SK-N-MC (cell line): ENCODE measurements around the gene TCF15.

Experiments
- DNase-seq: peaks from one replicate; pipeline ENCODE4 v3.0.0-alpha.2; 2011; ENCODE audit warnings: low read depth, low spot score
- H3K27ac ChIP-seq: fragments of 200-600 bp; sonication (generic); 2 replicates; pipeline ENCODE4 v1.5.1; 2016; ENCODE audit warnings: mixed run types
- H3K36me3 ChIP-seq: fragments of 200-600 bp; sonication (generic); 2 replicates; pipeline ENCODE4 v1.6.1; 2017; ENCODE audit warnings: antibody characterized with exemption, low read length, mixed read lengths; ENCODE audit not compliant: insufficient read depth
- H3K4me3 ChIP-seq: fragments of 200-600 bp; sonication (generic); 2 replicates; pipeline ENCODE4 v1.5.1; 2016
- H3K9ac ChIP-seq: fragments of 200-600 bp; sonication (generic); 2 replicates; pipeline ENCODE4 v1.8.0; 2017; ENCODE audit warnings: mixed run types, mixed read lengths; ENCODE audit not compliant: insufficient read length
- H3K9me3 ChIP-seq: fragments of 200-600 bp; sonication (generic); 2 replicates; pipeline ENCODE4 v1.6.1; 2017; ENCODE audit warnings: low read depth, mild to moderate bottlenecking, antibody characterized with exemption, low read length, moderate library complexity, mixed read lengths
- EZH2 ChIP-seq: fragments of 200-600 bp; sonication (generic); IDR thresholded peaks from one replicate; pipeline ENCODE4 v1.6.1; 2017; ENCODE audit warnings: antibody characterized with exemption
- FOXP2 ChIP-seq: optimal IDR thresholded peaks from 2 replicates; pipeline ENCODE3; 2011; ENCODE audit warnings: mild to moderate bottlenecking, moderate library complexity; ENCODE audit not compliant: insufficient read depth; ENCODE audit errors: extremely low read length, control extremely low read depth
- POLR2AphosphoS5 ChIP-seq: IDR thresholded peaks from 2 replicates; pipeline ENCODE4 v1.6.1; 2012; ENCODE audit warnings: mild to moderate bottlenecking, low read depth, low read length, borderline replicate concordance

Gene TCF15

GRCh38 chr20:558117-558516 lies 52.0 kb downstream of the TCF15 start:
- no peak overlapping the region for H3K27ac ChIP-seq
- no peak overlapping the region for H3K4me3 ChIP-seq
- H3K36me3 ChIP-seq, result no peaks in the 10 kb centered on the region
- TF ChIP-seq FOXP2 (no peak), EZH2 (no peak), POLR2AphosphoS5 (no peak)
- DNase-seq, result no peak
- H3K9me3 ChIP-seq, result no peaks in the 10 kb centered on the region
- no peak overlapping the region for H3K9ac ChIP-seq

DNA sequence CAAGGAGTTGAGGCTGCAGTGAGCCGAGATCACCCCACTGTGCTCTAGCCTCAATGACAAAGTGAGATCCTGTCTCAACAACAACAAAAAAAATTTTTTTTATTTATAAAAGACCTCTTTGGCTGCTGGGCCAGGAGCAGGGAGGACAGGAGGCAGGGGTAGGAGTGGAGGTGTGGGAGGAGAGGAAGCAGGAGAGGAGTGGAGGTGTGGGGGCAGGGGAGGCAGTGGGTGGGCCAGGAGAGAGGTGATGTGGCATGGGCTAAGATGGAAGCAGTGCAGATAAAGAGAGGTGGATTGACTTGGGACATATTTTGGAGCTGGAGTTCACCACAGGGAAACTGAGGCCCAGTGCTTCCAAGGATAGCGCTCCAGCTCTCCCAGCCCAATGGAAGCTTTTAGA lies 53.1 kb downstream of the TCF15 start:
- Histone ChIP-seq H3K36me3 (no peaks in the 10 kb centered on the region), H3K27ac (no peak overlapping the region), H3K9ac (no peak overlapping the region), H3K4me3 (no peak overlapping the region), H3K9me3 (no peaks in the 10 kb centered on the region)
- no peak for DNase-seq
- TF ChIP-seq EZH2 (no peak), POLR2AphosphoS5 (no peak), FOXP2 (no peak)

DNA sequence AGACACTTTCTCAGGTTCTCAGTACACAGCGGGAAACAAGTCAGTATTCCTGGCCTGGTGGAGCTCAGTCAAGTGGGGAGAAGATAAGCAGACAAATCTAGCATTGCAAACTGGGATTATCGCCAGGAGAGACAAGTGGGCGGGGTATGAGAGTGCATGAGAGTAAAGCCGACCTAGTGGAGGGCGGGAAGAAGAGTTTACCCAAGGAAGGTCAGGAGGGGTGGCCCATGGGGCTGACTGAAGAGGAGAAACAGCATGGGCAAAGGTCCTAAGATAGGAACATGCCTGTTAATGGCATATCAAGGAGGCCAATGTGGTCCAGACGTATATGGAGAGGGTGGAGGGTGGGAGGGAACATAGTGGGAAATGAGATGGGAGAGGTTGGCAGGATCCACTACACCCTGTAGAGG lies 54.1 kb downstream of the TCF15 start:
- H3K4me3 ChIP-seq, result no peak overlapping the region
- no peaks in the 10 kb centered on the region for H3K9me3 ChIP-seq
- TF ChIP-seq EZH2, result no peak
- TF ChIP-seq FOXP2, result no peak
- TF ChIP-seq POLR2AphosphoS5, result no peak
- H3K27ac ChIP-seq, result no peak overlapping the region
- no peaks in the 10 kb centered on the region for H3K36me3 ChIP-seq
- H3K9ac ChIP-seq, result no peak overlapping the region
- DNase-seq, result no peak
